ENCODE results near the gene BIRC6.
"Not testable (repeated sequence)": the region's sequence is repeated elsewhere in the genome, so short reads cannot be mapped to it uniquely, and the experiment has no call there.

Gene BIRC6

DNA sequence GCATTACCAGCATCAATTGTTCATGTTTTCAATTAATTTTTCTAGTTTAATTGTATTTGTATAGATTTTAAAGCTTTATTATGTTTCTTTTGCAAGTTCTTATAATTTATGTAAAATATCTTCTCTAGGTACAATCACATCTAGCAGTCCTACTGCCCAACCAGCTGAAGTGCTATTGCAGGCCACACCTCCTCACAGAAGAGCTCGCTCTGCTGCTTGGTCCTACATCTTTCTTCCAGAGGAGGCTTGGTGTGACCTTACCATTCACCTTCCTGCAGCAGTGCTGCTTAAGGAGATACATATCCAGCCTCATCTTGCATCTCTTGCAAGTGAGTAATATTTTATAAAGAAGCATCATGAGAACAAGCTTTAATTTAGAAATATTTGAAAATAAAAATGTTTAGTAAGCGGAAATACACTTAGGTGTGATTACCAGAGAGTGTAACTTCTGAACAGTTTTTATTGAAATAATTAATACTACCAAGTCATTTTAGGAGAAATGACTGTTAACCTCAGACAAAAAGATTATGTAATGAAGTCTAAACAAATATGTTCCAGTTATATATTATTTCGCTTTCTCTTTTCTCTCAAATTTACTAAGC, 148.2 kb downstream of the BIRC6 start:
- no peak for DNase-seq (ENCODE audit: low spot score)

DNA sequence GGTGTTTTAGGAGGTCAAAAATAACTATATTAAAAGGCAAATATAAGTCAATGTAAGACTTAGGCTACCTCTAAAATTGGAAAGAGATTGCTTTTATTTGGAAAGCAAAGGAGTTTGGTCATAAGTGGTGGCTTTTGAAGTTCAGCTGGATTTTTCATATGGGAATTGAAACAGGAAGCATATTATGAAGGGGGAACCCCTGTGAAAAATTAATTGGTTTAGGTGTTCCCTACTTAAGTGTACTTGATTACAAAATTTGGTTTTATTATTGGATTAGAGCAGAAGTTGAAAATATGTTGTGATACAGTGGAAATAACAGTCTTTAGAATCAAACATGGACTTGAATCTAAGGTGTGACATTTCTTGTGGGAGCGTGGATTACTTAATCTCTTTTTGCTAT, 149.6 kb downstream of the BIRC6 start:
- DNase-seq (ENCODE audit: low spot score): no peak

DNA sequence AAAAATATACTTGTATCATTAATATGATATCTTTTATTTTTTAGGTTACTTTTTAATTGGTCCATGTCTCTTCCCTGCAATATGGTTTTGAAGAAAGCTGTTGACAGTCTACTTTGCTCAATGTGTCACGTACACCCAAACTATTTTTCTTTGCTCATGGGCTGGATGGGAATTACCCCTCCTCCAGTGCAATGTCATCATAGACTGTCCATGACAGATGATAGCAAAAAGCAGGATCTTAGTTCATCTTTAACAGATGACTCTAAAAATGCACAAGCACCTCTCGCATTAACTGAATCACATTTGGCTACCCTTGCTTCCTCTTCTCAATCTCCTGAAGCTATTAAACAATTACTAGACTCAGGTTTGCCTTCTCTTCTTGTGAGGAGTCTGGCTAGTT, 158.1 kb downstream of the BIRC6 start:
- DNase-seq (ENCODE audit: low spot score): no peak

DNA sequence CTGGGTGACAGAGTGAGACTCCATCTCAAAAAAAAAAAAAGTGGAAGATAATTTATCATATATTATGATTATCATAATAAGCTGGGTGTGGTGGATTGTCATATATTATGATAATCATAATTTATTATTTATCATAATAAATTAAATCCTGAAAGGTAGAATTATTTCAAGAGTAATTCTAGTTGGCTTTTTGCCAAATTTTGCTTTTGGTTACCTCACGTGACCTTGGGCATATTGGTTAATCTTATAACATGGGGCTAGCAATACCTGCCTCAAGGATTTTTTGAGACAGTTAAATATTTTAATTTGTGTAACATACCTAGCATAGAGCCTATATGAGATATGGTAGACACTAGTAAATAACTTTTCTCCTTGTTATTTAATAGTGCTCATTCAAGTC, 159.7 kb downstream of the BIRC6 start:
- no peak for DNase-seq (ENCODE audit: low spot score)

DNA sequence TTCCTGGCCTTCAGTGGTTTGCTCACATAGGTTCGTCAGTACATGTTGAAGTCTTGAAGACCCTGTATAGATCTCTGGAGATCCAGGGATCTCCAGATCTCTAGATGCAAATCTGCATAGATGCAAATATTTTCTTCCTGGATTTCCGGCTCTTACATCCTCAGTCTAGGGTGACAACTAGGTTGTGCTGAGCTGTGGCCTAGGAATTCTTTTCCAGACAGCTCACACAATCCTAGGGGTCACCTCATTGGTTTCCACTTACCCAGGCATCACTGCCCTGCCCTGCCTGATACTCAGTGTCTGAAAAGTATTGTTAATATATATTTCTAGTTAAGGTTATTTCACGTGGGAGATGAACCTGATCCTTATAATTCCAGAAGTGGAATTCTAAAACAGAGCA, 165.9 kb downstream of the BIRC6 start:
- no peak for DNase-seq (ENCODE audit: low spot score)

DNA sequence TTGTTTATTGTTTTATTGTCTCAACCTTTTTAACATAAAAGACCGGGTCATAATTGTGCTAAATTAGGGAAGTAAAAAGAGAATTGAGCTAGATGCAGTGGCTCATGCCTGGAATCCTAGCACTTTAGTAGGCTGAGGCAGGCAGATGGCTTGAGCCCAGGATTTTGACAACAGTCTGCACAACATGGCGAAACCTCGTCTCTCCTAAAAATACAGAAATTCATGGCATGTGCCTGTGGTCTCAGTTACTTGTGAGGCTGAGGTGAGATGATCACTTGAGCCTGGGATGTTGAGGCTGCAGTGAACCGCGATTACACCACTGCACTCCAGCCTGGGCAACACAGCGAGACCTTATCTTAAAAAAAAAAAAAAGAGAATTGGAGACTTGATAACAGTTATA, 166.9 kb downstream of the BIRC6 start:
- no peak for DNase-seq (ENCODE audit: low spot score)

DNA sequence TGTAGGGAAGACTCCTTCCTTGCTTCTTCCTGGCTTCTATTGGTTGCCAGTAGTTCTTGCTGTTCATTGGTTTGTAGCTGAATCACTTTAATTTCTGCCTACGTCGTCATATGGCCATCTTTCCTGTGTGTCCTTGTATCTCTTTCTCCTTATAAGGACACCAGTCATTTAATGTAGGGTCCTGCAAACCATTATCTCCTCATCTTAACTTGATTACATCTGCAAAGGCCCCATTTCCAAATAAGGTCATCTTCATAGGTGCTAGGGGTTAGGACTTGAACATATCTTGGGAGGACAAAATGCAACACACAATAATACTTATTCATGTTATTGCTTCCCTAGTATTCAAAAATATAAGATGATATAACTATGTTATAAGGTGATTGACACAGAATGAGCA, 175.5 kb downstream of the BIRC6 start:
- no peak for DNase-seq (ENCODE audit: low spot score)

DNA sequence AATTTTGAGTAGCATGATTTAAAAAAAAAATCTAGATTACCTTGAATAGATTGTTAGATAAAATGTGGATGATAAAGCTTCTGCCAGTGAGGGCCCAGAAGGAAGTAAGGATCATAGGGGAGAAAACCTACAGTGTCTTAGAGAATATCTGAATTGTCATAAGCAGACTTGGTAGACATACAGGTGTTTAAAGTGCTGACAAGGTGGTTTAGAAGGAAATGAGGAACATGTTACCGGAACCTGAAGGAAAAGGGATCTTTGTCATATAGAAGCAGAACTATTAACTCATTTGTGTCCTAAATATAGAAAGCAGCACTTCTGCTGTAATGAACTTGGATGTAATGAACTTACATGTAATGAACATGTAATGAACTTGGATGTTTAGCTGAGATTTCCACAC, 176.1 kb downstream of the BIRC6 start:
- no peak for DNase-seq (ENCODE audit: low spot score)

DNA sequence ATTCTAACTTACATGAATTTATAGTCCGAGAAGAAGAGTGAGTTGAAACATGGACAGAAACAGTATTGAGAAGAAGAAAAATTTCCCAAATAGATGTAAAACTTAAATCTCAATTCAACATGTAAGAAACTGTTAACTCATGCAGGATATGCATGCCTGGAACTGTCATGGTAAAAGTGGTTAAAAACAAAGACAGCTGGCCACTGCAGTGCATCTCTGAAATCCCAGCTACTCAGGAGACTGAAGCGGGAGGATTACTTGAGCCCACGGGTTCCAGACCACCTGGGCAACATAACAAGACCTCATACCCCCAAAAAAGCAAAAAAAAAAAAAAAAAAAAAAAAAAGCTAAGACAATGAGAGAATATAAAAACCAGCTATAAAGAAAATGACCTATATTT, 178.0 kb downstream of the BIRC6 start:
- no peak for DNase-seq (ENCODE audit: low spot score)

DNA sequence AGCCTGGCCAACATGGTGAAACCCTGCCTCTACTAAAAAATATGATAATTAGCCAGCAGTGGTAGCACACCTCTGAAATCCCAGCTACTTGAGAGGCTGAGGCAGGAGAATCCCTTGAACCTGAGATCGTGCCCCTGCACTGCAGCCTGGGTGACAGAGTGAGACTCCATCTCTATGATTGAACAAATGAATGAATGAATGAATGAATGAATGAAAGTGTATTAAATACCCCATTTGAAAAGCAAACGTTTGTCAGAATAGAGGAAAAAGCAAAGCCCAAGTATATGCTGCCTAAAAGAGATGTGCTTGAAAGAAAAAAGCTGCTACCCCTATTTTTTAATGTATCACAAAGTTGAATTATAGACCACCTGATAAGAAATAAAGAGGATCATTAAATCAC, 181.9 kb downstream of the BIRC6 start:
- DNase-seq (ENCODE audit: low spot score): no peak

DNA sequence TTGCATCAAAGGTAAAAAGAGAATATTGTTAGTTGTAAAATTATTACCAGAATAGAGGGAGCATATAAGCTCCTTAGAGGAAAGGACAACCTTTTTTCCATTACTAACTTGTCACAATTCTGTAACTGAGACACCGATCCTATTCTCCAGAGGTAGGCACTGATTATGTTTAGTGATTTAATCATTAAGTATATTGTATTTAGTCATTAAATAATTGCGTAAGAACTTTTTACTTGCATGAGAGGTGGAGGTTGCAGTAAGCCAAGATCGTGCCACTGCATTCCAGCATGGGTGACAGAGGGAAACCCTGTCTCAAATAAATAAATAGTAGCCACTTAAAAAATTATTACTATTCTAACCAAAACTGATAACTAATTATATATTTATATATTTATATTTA, 195.7 kb downstream of the BIRC6 start:
- not testable (repeated sequence) for DNase-seq (ENCODE audit: low spot score)

DNA sequence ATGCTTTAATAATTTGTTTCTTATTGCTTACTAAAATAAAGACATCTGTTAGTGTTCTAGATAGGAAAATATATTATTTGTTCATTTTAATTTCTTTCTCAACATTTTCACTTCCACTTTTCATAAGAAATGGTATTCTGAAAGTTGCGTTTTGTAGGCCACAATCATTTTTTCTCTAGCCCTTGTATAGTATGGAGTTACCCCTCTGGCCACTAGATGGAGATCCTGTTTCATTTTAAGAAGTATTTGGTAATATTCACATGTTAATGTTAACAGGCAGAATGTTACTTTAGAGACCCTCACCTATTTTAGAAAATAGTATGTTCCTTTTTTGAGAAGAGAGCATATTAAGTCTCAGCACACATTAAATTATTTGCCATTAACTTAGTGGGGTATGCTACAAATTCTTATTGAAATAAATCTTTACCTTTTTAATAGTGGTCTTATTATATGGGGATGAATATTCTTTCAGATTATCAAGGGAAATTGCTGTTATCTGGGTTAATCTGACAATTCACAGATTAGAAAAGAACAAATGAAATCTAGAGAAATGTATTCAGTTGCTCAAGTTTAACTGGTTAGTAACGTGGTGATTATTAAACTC, 197.1 kb downstream of the BIRC6 start:
- peak; percentile 67 for DNase-seq (ENCODE audit: low spot score)

DNA sequence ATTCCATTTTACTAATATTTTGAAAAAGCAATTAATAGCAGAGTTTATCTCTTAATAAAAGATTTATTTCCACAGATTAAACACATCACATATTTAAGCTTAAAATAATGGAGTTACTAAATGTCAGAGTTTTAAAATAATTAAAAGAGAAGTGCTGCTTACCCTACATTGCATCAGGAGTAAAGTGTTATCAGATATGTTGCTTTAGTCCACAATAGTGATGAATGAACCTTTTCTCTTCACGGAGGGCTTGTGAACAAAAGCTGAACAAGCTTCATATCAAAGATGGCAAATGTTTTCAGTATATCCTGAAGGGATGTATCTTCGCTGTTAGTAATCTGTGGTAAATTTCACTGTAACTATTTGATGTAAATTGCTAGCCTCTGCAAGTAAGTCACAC, 201.7 kb downstream of the BIRC6 start:
- no peak for DNase-seq (ENCODE audit: low spot score)

DNA sequence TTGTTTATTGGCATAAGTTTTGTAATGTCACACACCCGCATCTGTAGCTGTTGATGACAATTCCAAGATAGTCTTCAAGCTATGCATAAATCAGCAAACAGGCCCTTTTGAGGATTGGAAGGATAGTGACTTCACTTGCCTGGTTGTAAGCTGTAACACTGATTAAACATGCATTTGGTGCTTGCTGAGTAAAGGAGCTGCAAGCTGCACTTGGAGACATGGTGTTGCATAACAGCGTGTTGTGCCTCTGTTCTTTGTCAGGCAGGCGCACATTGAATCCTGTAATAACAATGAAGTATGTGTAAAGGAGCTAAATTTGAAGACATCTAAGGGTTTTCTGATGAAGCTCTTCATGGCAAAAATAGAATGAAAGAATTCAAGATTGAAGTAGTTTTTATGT, 202.3 kb downstream of the BIRC6 start:
- DNase-seq (ENCODE audit: low spot score): peak; percentile 21

DNA sequence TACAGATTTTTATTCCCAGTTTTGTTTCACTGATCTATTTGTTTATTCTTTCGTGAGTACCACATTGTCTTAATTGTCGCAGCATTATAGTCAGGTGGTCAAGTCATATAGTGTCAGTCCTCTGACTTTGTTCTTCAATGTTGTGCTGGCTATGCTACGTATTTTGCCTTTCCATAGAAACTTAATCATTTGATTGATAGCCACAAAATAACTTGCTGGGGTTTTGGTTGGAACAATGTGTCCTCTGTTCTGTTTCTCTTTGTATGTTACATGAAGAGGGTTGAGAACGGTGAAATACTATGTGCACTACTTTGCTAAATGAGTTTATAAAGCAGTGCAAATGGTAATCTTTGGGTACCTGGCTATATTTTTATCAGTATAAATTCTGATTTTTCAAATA, 206.1 kb downstream of the BIRC6 start:
- no peak for DNase-seq (ENCODE audit: low spot score)

DNA sequence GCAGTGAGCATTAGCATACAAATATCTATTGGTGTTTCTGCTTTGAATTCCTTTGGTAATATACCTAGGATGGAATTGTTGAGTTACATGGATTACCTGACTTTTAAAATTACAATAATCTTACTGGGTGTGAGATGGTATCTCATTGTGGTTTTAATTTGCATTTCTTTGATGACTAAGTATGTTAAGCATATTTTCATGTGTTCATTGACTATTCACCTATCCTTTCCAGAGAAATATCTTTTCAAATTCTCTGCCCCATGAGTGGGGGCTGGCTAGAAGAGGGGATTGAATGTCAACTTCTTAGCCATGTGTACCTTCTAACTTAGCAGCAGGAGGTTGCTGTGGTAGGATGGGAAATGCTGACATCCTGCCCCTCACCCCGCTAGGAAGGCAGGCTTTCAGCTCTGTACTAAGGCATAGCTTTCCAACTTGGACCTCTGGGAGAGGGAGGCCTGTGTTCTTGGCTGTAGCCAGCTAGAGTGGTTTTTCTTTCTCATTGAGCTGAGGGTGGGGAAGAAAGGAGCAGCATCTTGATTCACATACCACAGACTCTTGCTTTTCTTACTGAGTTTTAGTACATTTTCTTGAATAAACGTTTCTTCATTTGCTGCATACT, 207.7 kb downstream of the BIRC6 start:
- DNase-seq (ENCODE audit: low spot score): no peak

DNA sequence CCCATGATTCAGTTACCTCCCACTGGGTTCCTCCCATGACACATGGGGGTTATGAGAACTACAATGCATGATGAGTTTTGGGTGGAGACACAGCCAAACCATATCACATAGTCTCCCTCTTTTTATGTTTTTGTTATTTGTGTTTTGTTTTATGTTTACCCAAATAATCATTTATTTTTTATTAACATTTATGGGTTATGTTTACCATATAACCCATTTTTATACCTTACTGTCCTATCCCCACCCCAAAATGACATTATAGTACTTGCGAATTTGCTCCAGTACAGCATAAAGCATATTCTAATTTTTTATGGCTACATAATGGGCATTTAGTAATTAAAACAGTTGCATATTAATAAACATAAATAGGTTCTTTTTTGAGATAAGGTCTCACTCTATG, 209.1 kb downstream of the BIRC6 start:
- DNase-seq (ENCODE audit: low spot score): no peak

DNA sequence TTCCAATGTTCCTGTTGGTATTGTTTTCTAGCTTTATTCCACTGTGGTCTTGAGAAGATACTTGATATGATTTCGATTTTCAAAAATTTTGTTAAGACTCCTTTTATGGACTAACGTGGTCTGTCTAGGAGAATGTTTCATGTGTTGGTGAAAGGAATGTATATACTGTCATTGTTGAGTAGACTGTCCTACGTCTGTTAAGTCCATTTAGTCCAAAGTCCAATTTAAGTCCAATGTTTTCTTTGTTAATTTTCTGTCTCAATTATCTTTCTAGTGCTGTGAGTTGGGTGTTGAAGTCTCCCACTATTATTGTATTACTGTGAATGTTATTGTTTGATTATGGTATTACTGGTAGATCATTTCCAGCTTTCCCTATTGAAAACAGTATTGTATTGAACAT, 215.2 kb downstream of the BIRC6 start:
- DNase-seq (ENCODE audit: low spot score): no peak

DNA sequence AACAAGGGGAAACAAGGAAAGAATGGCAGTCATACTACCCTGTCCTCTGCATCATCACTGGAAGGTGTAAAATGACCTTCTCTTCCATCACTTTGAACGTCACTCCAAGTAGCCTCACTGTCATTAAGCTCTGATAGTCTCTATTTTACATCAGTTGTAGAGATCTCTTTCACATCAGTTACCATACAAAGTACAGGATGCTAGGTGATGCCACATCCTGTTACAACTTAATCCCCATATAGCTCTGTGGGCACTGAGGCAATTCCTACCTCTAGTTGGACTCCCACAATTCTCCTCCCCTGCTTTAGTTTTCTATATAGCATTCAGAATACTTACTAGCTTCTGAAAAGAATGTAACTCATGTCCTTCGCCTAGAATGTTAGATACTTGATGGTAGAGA, 215.9 kb downstream of the BIRC6 start:
- DNase-seq (ENCODE audit: low spot score): no peak

DNA sequence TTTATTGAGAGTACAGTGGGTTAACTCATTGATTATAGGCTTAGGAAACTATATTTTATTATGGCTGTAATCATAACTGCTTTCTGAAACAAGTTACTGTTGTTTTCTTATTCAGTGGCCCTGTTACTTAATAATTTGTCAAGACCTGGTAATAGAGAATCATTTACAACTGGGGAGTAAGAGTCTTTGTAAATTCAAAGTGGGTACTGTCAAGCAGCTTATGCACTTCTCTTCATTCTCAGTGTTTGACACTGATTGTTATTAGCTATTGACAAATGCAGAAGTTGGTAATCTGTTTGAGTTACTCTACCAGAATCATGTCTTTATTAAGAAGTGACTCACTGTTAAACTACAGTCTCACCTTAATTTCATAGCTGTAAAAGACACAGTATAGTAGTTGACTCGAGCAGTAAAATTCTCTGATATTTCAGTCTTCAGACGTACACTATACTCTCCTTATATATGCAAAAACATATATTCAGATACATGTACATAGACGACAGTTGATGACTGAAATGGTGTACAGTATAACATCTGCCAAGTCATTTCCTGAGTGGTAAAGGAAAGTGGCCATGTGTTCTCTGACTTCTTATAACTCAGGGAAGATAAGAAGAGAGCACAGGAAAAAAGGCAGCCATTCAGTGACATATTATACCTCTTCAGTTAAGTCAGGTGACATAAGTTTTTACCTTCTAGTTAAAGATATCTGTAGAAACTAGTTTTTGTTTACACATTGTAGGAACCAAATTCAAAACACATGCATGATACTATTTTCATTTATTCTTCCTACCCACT, 235.0 kb downstream of the BIRC6 start:
- no peak for DNase-seq (ENCODE audit: low spot score)

DNA sequence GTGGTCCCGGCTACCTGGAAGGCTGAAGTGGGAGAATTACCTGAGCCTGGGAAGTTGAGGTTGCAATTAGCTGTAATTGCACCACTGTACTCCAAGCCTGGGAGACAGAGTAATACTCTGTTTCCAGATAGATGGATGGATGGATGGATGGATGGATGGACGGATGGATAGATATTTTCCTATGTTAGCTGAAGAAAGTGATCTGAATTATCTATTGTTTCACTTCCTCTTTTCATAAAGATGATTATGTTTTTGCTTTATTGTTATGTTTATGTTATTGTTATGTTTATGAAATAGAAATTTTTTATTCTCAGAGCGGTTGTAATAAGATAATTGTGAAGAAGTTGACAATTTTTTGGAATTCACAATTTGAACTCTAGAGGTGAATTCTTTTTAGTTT, 237.8 kb downstream of the BIRC6 start:
- DNase-seq (ENCODE audit: low spot score): no peak

DNA sequence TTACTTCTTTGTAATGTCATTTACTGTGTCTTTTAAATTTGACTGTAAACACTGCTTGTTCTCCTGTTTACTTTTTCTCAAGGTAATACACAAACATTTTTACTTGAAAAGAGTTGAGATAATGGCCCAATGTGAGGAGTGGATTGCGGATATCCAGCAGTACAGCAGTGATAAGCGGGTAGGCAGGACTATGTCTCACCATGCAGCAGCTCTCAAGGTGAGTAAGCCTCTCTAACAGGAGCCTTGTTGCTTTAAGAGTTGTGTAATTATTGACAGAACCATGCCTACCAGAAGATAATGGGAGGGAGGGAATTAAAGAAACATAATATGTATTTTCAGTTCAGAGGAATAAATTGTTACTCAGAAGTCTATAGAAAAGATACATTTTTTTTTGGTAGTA, 254.5 kb downstream of the BIRC6 start:
- no peak for DNase-seq (ENCODE audit: low spot score)

DNA sequence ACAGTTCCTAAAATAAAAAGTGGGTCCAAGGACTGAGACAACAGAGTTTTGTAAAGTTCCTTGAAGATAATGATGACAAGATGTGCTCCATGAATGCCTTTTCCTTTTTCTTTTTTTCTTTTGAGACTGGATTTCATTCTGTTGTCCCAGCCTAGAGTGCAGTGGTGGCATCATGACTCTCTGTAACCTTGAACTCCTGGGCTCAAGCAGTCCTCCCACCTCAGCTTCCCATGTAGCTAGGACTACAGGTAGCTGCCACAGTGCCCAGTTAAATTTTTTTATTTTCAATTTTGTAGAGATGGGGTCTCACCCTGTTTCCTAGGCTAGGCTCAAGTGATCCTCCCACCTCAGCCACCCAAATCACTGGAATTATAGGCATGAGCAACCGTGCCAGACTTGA, 254.9 kb downstream of the BIRC6 start:
- DNase-seq (ENCODE audit: low spot score): no peak

Data from GM03348 (cell line).